HepG2 (cell line): ENCODE measurements around the gene ANKRD12.
"Not testable (repeated sequence)": the region's sequence is repeated elsewhere in the genome, so short reads cannot be mapped to it uniquely, and the experiment has no call there.

Experiments
- JUND ChIP-seq: sonication (generic); formaldehyde crosslinking; IDR thresholded peaks from 2 replicates; pipeline ENCODE4 v1.8.0; 2022; ENCODE audit warnings: mild to moderate bottlenecking, missing genetic modification reagents
- POLR2A ChIP-seq, 2 experiments: IDR thresholded peaks; 2 replicates each; pipeline ENCODE4 v1.6.1; 2011; ENCODE audit warnings: low read depth in 2 of 2, low read length in 2 of 2, mild to moderate bottlenecking in 1 of 2, moderate library complexity in 1 of 2; ENCODE audit not compliant: insufficient read depth in 1 of 2
- PREB ChIP-seq: sonication (generic); formaldehyde crosslinking; IDR thresholded peaks from 2 replicates; pipeline ENCODE4 v1.4.0; 2020; ENCODE audit warnings: missing genetic modification reagents
- TBL1XR1 ChIP-seq: fragments of 150-350 bp; IDR thresholded peaks from 2 replicates; pipeline ENCODE4 v1.6.1; 2014; ENCODE audit warnings: borderline replicate concordance, low read length; ENCODE audit not compliant: partially characterized antibody
- TCF7L2 ChIP-seq: IDR thresholded peaks from 2 replicates; pipeline ENCODE4 v1.6.1; 2011; ENCODE audit warnings: mild to moderate bottlenecking, low read depth, low read length, moderate library complexity
- ZFX ChIP-seq: sonication (generic); formaldehyde crosslinking; IDR thresholded peaks from 2 replicates; pipeline ENCODE4 v1.4.0; 2020; ENCODE audit warnings: mild to moderate bottlenecking, low read depth, missing genetic modification reagents, moderate library complexity
- ZNF121 ChIP-seq: sonication (generic); formaldehyde crosslinking; IDR thresholded peaks from 2 replicates; pipeline ENCODE4 v1.5.0; 2020; ENCODE audit warnings: mild to moderate bottlenecking, missing genetic modification reagents
- ZNF354B ChIP-seq: sonication (generic); formaldehyde crosslinking; IDR thresholded peaks from 2 replicates; pipeline ENCODE4 v1.8.0; 2022; ENCODE audit warnings: mild to moderate bottlenecking, missing genetic modification reagents
- ZNF446 ChIP-seq: sonication (generic); formaldehyde crosslinking; IDR thresholded peaks from 2 replicates; pipeline ENCODE4 v1.5.0; 2020; ENCODE audit warnings: mild to moderate bottlenecking, missing genetic modification reagents

- TF ChIP-seq ZNF446 (CRISPR knock-in tag); POLR2A (IDR thresholded peaks at IDR 0.05; ENCODE audit: insufficient read depth in 1 of 2, low read depth in 2 of 2, low read length in 2 of 2); ZNF354B (CRISPR knock-in tag); JUND (CRISPR knock-in tag); ZNF121 (CRISPR knock-in tag); TBL1XR1; PREB (CRISPR knock-in tag); TCF7L2; ZFX (CRISPR knock-in tag): not testable (repeated sequence)
Observed at GRCh38 chr18:9164149-9164548, 27.6 kb downstream of the ANKRD12 start.
